ENCODE data around the gene MBOAT7.

Gene MBOAT7

GRCh38 chr19:54145541-54146158 is 43.7 kb downstream of the MBOAT7 start:
- no peak for DNase-seq

GRCh38 chr19:54142166-54142780 is 47.1 kb downstream of the MBOAT7 start:
- no peak for DNase-seq

- DNase-seq = no peak
Measured at GRCh38 chr19:54141356-54141755, 48.0 kb downstream of the MBOAT7 start.

- DNase-seq = peak in 2 of 51 donors; percentile 8 to 9
Measured at GRCh38 chr19:54138489-54139256, 50.7 kb downstream of the MBOAT7 start.

GRCh38 chr19:54137699-54138488 is 51.5 kb downstream of the MBOAT7 start, which contains the start of gene CNOT3:
Gene CNOT3 (plus strand): TSS chr19:54137762. CDS start chr19:54142979, 5,217 bp downstream.
- peak in 2 of 51 donors; percentile 6 to 33 for DNase-seq

GRCh38 chr19:54136864-54137698 is 52.3 kb downstream of the MBOAT7 start:
- peak; percentile 82 to 100 (median 100) for DNase-seq

- DNase-seq = peak in 1 of 51 donors; percentile 26
Measured at GRCh38 chr19:54136086-54136863, 53.1 kb downstream of the MBOAT7 start.

- DNase-seq = no peak
Measured at GRCh38 chr19:54133957-54134590, 55.3 kb downstream of the MBOAT7 start.

GRCh38 chr19:54133312-54133956 is 55.9 kb downstream of the MBOAT7 start:
- DNase-seq = peak in 9 of 51 donors; percentile 0 to 50 (median 19)

GRCh38 chr19:54129617-54129996 is 59.8 kb downstream of the MBOAT7 start:
- DNase-seq = no peak

GRCh38 chr19:54128796-54129616 is 60.4 kb downstream of the MBOAT7 start:
- DNase-seq = no peak

GRCh38 chr19:54128441-54128725 is 61.0 kb downstream of the MBOAT7 start:
- no peak for DNase-seq

- no peak for DNase-seq
Measured at GRCh38 chr19:54127688-54128440, 61.5 kb downstream of the MBOAT7 start.

GRCh38 chr19:54125713-54126112 is 63.7 kb downstream of the MBOAT7 start:
- DNase-seq = no peak

- no peak for DNase-seq
Measured at GRCh38 chr19:54124393-54124792, 65.0 kb downstream of the MBOAT7 start.

- DNase-seq = no peak
Measured at GRCh38 chr19:54123682-54124081, 65.7 kb downstream of the MBOAT7 start.
